ENCODE results near the gene RAB20. TPM values are rescaled to one million over a fixed set of nuclear protein-coding genes. Genes with fewer than 3 reads are reported as not detected.

Gene RAB20
- total and polyA plus RNA-seq, 7 donors, result 1.2 to 20.5 (median 2.9) TPM

- ATAC-seq, result no peak
- no peak overlapping the region for H3K4me3 ChIP-seq
- H3K36me3 ChIP-seq (ENCODE audit: insufficient read depth in 1 of 2, low read depth in 1 of 2), result no peaks in the 10 kb centered on the region
- H3K27ac ChIP-seq, result no peak overlapping the region
- peaks cover 6% of the 10 kb centered on the region for H3K9me3 ChIP-seq
- TF ChIP-seq CTCF (IDR thresholded peaks at IDR 0.05), result no peak
- peaks cover 3% of the 10 kb centered on the region for H3K4me1 ChIP-seq
- 88 to 95% (median 92%) methylated on average over 4 of the region's 4 CpGs for WGBS, 3 donors
- no peaks in the 10 kb centered on the region for H3K27me3 ChIP-seq (ENCODE audit: insufficient read depth in 3 of 3, low read length in 2 of 3)
- intact Hi-C loops (cut with DNase I), result no loop called here
- DNase-seq, result no peak
Measured at GRCh38 chr13:110546378-110546777, 15.1 kb downstream of the RAB20 start.

GRCh38 chr13:110542169-110542796 lies 19.2 kb downstream of the RAB20 start:
- no peaks in the 10 kb centered on the region for H3K36me3 ChIP-seq (ENCODE audit: insufficient read depth in 1 of 2, low read depth in 1 of 2)
- no peak for TF ChIP-seq CTCF (IDR thresholded peaks at IDR 0.05)
- DNase-seq (no peak), ATAC-seq (no peak)
- H3K4me1 ChIP-seq, result peaks cover 3% of the 10 kb centered on the region
- intact Hi-C loops (cut with DNase I), result no loop called here
- no peak overlapping the region for H3K27ac ChIP-seq
- no peaks in the 10 kb centered on the region for H3K27me3 ChIP-seq (ENCODE audit: insufficient read depth in 3 of 3, low read length in 2 of 3)
- 78 to 87% (median 81%) methylated on average over 6 of the region's 6 CpGs for WGBS, 3 donors
- no peak overlapping the region for H3K4me3 ChIP-seq
- H3K9me3 ChIP-seq, result peaks cover 6% of the 10 kb centered on the region

- Histone ChIP-seq H3K36me3 (ENCODE audit: insufficient read depth in 1 of 2, low read depth in 1 of 2) (no peaks in the 10 kb centered on the region), H3K27ac (peak overlapping the region; percentile 50), H3K4me1 (peaks cover 3% of the 10 kb centered on the region), H3K4me3 (no peak overlapping the region), H3K27me3 (ENCODE audit: insufficient read depth in 3 of 3, low read length in 2 of 3) (no peaks in the 10 kb centered on the region), H3K9me3 (peaks cover 6% of the 10 kb centered on the region)
- peak in 3 of 4 donors; percentile 23 to 33 (median 32) for ATAC-seq
- TF ChIP-seq CTCF (IDR thresholded peaks at IDR 0.05), result no peak
- intact Hi-C loops (cut with DNase I), result no loop called here
- 21 to 38% (median 37%) methylated on average over 4 of the region's 4 CpGs for WGBS, 3 donors
- no peak for DNase-seq
Measured at GRCh38 chr13:110541526-110541920, 20.0 kb downstream of the RAB20 start.

- H3K36me3 ChIP-seq (ENCODE audit: insufficient read depth in 1 of 2, low read depth in 1 of 2), result no peaks in the 10 kb centered on the region
- H3K27ac ChIP-seq, result peak overlapping the region; percentile 50
- intact Hi-C loops (cut with DNase I), result no loop called here
- DNase-seq (no peak), ATAC-seq (peak in 3 of 4 donors; percentile 7 to 30 (median 14))
- 66 to 78% (median 67%) methylated on average over 15 of the region's 15 CpGs for WGBS, 3 donors
- peaks cover 6% of the 10 kb centered on the region for H3K9me3 ChIP-seq
- no peak overlapping the region for H3K4me3 ChIP-seq
- TF ChIP-seq CTCF (IDR thresholded peaks at IDR 0.05), result no peak
- H3K4me1 ChIP-seq, result peaks cover 3% of the 10 kb centered on the region
- H3K27me3 ChIP-seq (ENCODE audit: insufficient read depth in 3 of 3, low read length in 2 of 3), result no peaks in the 10 kb centered on the region
Measured at GRCh38 chr13:110540871-110541525, 20.5 kb downstream of the RAB20 start.
